CD4-positive, alpha-beta T cell treated with Interleukin-17A for 4 hours (primary cell): Measurements from ENCODE around the gene BRIP1.
"Not testable (repeated sequence)": the region's sequence is repeated elsewhere in the genome, so short reads cannot be mapped to it uniquely, and the experiment has no call there.

Experiments
- DNase-seq: peaks from one replicate; pipeline ENCODE4 v3.0.0-alpha.2; 2020; ENCODE audit warnings: mixed read lengths

Gene BRIP1

DNA sequence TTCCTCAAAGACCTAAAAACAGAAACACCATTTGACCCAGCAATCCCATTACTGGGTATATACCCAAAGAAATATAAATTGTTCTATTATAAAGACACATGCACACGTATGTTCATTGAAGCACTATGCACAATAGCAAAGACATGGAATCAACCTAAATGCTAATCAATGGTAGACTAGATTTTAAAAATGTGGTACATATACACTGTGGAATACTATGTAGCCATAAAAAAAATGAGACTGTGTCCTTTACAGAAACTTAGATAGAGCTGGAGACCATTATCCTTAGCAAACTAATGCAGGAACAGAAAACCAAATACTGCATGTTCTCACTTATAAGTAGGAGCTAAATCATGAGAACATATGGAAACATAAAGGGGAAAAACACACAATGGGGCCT, 36.5 kb downstream of the BRIP1 start:
- DNase-seq, result not testable (repeated sequence)

DNA sequence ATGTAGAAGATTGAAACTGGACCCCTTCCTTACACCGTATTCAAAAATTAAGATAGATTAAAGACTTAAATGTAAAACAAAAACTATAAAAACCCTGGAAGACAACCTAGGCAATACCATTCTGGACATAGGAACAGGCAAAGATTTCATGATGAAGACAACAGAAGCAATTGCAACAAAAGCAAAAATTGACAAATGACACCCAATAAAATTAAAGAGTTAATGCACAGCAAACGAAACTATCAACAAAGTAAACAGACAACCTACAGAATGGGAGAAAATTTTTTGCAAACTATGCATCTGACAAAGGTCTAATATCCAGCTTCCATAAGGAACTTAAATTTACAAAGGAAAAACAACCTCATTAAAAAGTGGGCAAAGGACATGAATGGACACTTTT, 37.1 kb downstream of the BRIP1 start:
- not testable (repeated sequence) for DNase-seq

DNA sequence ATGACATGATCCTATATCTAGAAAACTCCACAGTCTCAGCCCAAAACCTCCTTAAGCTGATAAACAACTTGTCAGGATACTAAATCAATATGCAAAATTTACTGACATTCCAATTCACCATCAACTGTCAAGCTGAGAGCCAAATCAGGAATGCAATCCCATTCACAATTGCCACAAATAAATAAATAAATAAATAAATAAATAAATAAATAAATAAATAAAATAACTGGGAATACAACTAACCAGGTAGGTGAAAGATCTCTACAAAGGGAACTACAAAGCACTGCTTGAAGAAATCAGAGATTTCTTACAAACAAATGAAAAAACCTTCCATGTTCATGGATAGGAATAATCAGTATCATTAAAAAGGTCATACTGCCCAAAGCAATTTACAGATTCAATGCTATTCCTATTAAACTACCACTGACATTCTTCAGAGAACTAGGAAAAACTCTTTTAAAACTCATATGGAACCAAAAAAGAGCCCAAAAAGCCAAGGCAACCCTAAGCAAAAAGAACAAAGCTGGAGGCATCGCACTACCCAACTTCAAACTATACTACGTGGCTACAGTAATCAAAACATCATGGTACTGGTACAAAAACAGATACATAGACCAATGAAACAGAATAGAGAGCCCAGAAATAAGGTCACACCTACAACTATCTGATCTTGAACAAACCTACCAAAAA, 37.7 kb downstream of the BRIP1 start:
- no peak for DNase-seq

DNA sequence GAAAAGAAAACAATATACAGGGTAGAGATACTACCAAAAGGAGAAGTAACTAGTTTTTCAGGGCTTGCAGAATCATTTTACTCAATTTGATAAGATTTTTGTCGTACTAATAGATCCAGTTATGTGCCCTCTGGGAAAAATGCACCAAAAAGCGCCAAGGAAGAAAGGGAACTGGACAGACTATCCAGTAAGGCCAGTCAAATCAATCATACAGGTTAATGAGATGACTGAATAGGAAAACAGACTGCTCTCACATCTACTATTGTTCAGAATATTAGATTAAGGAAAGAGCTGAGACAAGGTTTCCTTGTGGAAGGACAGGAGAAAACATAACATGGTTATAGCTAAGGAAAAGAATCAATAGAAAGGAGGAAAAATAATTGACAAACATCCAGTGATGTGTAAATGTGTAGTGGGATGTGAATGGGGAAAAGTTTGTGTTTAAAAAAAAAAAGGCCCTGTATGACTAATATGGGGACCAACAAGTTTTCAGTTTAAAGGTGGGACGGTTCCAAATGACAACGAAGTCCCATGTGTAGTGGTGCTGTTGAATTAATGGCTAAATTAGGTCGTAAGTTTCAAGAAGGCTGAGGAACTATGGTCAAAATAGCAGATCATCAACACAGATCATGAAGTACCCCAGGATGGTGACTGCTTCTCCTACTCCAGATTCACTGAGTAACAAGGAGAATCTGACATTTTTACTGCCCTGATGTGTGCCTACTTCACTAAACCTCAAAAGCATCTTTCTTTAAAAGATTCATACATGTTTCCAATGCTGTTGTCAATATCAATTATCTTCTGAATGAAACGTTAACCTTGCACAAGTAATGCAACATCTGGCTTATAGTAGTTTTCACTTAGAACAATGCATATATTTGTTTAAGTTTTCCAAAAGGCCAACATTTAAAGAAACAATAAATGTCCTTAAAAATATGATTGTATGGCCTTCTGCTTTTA, 40.7 kb downstream of the BRIP1 start:
- DNase-seq, result no peak

GRCh38 chr17:61821655-61822054, 41.7 kb downstream of the BRIP1 start:
- no peak for DNase-seq

GRCh38 chr17:61819265-61819664, 44.1 kb downstream of the BRIP1 start:
- DNase-seq, result not testable (repeated sequence)

DNA sequence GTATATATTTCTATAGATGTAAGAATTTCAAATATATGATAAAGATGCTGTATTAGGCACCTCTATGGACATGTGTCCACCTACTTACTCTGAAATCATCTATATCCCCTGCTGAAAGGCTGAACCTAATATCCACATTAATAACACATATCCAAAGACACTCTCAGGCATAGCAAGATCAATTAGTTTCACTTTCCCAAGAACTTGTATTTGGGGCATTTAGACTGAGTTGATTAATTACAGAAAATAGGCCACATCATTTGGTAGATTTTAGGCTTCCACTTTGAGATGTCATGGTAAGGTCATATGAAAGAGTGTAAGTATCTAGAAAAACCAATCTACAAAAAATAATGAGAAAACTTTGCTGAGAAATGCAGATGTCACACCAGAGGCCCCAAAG, 45.1 kb downstream of the BRIP1 start:
- no peak for DNase-seq

DNA sequence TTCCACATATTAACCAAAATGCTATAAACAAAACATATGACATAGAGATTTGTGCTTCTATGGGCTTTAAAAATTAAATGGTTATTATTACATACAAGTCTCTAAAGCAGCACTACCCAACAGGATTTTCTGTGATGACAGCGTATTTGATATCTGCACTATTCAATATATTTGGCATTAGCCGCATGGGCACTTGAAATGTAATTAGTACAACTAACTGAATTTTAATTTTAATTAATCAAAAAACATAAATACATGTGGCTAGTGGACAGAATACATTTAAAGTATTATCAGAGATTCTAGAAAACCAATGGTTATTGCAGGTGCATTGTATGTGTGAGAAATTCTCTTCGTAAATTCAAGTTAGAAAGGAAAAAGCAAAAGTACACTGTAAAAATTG, 45.9 kb downstream of the BRIP1 start:
- no peak for DNase-seq

GRCh38 chr17:61816538-61816937, 46.8 kb downstream of the BRIP1 start:
- DNase-seq, result no peak

GRCh38 chr17:61815863-61816503, 47.3 kb downstream of the BRIP1 start:
- no peak for DNase-seq

DNA sequence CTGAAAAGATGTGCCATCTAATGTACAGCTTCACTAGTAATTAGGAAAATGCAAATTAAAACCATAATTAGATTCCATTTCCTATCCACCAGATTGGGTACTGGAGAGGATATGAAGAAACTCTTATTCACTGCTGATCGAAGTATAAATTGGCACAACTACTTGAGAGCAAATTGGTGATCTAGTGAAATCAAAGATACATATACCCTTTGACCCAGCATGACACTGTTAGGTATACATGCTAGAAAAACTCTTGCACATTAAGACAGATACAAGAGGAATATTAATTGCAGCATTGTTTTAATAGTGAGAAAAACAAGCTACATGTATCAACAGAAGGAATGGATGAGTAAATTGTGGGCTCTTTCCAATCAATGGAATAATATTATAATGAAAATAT, 48.8 kb downstream of the BRIP1 start:
- no peak for DNase-seq

DNA sequence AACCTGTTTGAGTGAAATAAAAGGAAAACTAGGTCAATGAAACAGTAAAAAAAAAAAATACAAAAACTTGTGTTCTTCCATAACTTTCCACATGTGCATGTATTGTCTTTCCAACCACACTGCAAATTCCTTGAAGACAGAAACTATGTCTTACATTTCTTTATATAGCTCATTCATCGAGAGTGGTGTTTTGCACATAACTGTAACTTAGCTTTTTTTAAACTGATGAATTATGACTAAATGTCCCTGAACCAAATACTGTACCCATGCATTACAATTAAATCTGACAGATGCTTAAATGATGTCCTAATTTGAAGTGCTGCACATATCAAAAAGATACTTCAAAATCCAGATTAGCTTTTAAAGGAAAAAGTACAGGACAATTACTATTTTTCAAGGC, 50.1 kb downstream of the BRIP1 start:
- DNase-seq, result no peak

DNA sequence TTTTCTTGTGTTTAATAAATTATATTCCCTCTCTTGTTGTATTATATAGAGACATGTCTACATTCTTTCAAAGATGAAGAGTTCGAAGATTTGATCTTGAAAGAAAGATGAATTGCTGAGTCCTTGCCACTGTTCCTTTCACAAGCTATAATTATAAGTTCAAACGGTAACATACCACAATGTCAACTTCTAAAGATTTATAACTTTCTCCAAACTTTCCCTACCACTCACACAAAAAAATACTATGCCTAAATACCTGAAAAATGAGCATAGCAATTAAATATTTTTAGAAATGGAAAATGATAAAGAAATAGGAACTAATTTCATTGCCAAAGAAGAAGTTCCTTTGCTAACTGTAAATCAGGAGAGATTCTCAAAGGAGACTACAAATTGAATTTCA, 50.6 kb downstream of the BRIP1 start:
- DNase-seq, result no peak

GRCh38 chr17:61809816-61810392, 53.4 kb downstream of the BRIP1 start:
- no peak for DNase-seq

DNA sequence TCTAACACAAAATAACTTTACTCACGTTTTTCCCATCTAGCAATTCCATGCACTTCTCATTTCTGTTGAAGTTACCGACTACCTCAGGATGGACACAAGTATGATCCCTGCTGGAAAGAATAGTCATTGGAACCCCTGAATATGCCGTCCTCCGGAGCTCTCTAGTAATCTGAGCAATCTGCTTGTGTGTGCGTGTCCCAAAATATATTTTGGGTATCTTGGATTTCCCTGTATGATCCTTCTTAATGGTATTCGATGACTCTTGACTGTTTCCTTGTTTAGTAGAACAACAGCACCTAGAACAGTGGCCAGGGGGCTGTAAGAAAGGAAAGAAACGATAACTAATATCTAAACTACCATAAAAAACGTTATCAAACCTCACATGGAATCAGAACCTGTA, 54.9 kb downstream of the BRIP1 start:
- no peak for DNase-seq

GRCh38 chr17:61806936-61807335, 56.4 kb downstream of the BRIP1 start:
- no peak for DNase-seq

DNA sequence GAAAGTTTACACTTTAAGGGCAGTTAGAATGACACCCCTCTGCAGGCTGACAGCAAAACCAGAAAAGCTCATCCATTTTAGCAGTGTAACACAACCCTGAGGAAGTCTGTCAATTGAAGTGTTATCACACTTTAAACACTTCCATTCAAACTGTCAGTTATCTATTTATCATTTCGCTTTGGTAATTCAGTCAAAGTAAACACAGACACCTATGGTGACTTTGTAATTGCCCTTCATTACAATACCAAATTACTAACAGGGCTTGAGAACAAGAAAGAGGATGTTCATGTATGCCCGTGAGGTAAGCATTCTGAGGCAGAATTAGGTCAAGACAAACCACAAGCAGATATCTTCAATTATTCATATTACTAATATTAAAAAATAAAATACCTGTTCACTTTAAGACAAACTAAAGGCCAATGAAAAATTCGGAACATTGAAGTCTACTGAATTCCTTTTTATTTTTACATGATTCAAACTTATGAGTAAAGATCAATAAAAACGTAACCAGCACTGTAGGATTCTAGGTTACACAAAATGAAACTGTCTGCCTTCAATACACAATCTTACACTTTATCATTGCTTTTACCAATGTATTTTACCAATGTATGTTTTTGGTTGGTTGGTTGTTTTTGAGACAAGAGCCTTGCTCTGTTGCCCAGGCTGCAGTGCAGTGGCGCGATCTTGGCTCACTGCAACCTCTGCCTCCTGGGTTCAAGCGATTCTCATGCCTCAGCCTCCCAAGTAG, 57.1 kb downstream of the BRIP1 start:
- DNase-seq, result no peak

- DNase-seq, result no peak
These were observed 57.9 kb downstream of the BRIP1 start for GRCh38 chr17:61805399-61805798.

GRCh38 chr17:61803796-61804195, 59.5 kb downstream of the BRIP1 start:
- DNase-seq, result no peak

- DNase-seq, result no peak
These were observed 60.1 kb downstream of the BRIP1 start for GRCh38 chr17:61803216-61803615.

DNA sequence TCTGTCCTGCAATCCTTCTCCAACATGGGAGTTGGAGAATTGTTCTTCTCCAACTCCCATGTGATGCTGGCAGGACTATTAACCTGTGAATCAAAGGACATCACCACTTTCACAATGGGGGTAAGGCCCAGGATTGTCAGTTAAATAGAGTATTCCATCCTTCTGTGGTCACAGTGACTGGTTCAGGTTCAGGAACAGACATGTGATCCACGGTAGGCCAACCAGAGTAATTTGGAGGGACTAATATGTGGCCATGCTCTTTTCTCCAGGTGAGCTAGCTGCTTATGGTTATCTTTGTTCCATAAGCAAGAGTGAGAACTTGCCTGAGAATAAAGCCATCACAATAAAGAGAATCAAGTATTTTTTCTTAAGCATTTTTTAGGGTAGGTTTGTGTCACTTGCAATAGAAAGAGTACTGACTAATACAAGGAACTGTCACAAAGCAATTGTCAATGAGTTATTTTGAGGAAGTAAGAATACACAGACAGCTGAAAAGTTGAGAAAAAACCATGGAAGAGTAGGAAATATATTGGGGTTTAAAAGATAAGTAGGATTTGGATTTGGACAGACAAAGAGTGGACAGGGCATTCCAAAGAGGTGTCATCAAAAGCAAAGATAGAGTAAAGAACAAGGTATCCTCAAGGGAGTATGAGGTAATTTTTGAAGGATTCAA, 63.4 kb downstream of the BRIP1 start:
- no peak for DNase-seq

GRCh38 chr17:61797283-61797682, 66.0 kb downstream of the BRIP1 start:
- DNase-seq, result no peak
